ENCODE measurements around the gene ATRX.
"Not testable (repeated sequence)": the region's sequence is repeated elsewhere in the genome, so short reads cannot be mapped to it uniquely, and the experiment has no call there.

The ATRX gene

GRCh38 chrX:77755561-77755960 is 30.5 kb downstream of the ATRX start:
- DNase-seq (ENCODE audit: extremely low read depth, low read depth), result no peak
- TF ChIP-seq, protein P1, sequence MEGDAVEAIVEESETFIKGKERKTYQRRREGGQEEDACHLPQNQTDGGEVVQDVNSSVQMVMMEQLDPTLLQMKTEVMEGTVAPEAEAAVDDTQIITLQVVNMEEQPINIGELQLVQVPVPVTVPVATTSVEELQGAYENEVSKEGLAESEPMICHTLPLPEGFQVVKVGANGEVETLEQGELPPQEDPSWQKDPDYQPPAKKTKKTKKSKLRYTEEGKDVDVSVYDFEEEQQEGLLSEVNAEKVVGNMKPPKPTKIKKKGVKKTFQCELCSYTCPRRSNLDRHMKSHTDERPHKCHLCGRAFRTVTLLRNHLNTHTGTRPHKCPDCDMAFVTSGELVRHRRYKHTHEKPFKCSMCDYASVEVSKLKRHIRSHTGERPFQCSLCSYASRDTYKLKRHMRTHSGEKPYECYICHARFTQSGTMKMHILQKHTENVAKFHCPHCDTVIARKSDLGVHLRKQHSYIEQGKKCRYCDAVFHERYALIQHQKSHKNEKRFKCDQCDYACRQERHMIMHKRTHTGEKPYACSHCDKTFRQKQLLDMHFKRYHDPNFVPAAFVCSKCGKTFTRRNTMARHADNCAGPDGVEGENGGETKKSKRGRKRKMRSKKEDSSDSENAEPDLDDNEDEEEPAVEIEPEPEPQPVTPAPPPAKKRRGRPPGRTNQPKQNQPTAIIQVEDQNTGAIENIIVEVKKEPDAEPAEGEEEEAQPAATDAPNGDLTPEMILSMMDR (IDR thresholded peaks at IDR 0.05; ENCODE audit: low read depth, low read length, missing control alignments), result no peak

GRCh38 chrX:77753942-77754341 is 32.1 kb downstream of the ATRX start:
- DNase-seq (ENCODE audit: extremely low read depth, low read depth); H3K4me3 ChIP-seq (replicated peaks; ENCODE audit: low read depth, low read length): not testable (repeated sequence)

More at GRCh38 chrX:77755561-77755960, 30.5 kb downstream of the ATRX start:
- no peak overlapping the region for H3K4me3 ChIP-seq (replicated peaks; ENCODE audit: low read depth, low read length)

DNA sequence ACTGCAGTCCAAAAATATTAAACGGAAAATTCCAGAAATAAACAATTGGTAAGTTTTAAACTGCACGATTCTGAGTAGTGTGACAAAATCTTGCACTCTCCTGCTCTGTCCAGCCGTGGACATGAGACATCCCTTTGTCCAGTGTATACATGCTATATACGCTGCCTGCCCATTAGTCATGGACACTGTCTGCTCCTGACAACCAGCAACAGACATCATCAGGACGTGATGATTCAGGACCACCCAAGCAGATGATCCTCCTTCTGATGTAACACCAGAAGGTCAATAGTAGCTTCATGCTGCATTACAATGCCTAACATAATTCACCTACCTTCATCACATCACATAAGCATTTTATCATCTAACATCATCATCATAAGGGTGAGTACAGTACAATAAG is 36.3 kb downstream of the ATRX start:
- H3K4me3 ChIP-seq (replicated peaks; ENCODE audit: low read depth, low read length), result no peak overlapping the region
- DNase-seq (ENCODE audit: extremely low read depth, low read depth), result no peak
- TF ChIP-seq, protein P1 (IDR thresholded peaks at IDR 0.05; ENCODE audit: low read depth, low read length, missing control alignments), result no peak

DNA sequence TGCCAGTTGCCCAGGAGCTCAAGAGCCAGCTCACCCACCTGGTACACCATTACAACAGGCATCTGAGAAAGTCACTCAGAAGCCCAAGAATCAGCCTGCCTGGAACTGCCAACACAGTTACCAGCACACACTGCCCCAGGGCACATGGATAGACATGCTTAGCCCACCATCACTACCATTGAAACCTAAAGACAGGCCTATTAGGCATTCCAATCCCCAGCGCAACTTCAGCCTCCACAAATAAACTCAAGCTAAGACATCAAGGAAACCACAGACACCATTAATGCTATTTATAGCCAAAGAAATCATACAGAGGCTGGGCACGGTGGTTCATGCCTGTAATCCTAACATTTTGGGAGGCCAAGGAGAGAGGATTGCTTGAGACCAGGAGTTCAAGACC is 42.3 kb downstream of the ATRX start:
- TF ChIP-seq, protein P1 (IDR thresholded peaks at IDR 0.05; ENCODE audit: low read depth, low read length, missing control alignments), result no peak
- no peak for DNase-seq (ENCODE audit: extremely low read depth, low read depth)
- no peak overlapping the region for H3K4me3 ChIP-seq (replicated peaks; ENCODE audit: low read depth, low read length)

GRCh38 chrX:77742788-77743476 is 43.1 kb downstream of the ATRX start:
- DNase-seq (ENCODE audit: extremely low read depth, low read depth), result no peak
- no peak overlapping the region for H3K4me3 ChIP-seq (replicated peaks; ENCODE audit: low read depth, low read length)
- TF ChIP-seq, protein P1 (IDR thresholded peaks at IDR 0.05; ENCODE audit: low read depth, low read length, missing control alignments), result no peak

DNA sequence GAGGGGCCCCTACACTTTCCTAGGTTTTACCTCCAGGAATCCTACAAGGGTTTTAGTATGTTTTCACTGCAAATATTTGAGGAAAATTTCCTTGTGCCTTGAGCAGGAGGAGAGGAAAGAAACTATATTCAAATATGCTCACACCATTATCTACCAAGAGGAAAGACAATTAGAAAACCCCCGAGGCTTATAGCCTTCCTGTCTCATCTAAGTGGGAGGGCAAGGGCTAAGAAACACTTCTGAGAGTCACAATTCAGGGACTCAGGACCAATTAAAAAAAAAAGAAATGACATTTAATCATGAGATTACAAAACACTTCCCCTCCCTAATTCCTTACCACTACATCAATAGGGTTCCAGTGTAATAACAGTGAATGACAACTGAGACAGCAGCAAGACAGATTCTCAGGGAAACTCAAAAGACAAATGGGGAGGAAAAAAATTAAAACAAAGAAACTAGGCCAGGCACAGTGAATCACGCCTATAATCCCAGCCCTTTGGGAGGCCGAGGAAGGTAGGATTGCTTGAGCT is 45.6 kb downstream of the ATRX start:
- no peak overlapping the region for H3K4me3 ChIP-seq (replicated peaks; ENCODE audit: low read depth, low read length)
- no peak for DNase-seq (ENCODE audit: extremely low read depth, low read depth)
- TF ChIP-seq, protein P1 (IDR thresholded peaks at IDR 0.05; ENCODE audit: low read depth, low read length, missing control alignments), result no peak

GRCh38 chrX:77733342-77733741 is 52.7 kb downstream of the ATRX start:
- TF ChIP-seq, protein P1 (IDR thresholded peaks at IDR 0.05; ENCODE audit: low read depth, low read length, missing control alignments), result no peak
- DNase-seq (ENCODE audit: extremely low read depth, low read depth), result no peak
- no peak overlapping the region for H3K4me3 ChIP-seq (replicated peaks; ENCODE audit: low read depth, low read length)

Data from HFF-Myc (cell line).